Measurements from ENCODE around the gene NCOA7.
"Not testable (repeated sequence)": the region's sequence is repeated elsewhere in the genome, so short reads cannot be mapped to it uniquely, and the experiment has no call there.

NCOA7 gene

DNA sequence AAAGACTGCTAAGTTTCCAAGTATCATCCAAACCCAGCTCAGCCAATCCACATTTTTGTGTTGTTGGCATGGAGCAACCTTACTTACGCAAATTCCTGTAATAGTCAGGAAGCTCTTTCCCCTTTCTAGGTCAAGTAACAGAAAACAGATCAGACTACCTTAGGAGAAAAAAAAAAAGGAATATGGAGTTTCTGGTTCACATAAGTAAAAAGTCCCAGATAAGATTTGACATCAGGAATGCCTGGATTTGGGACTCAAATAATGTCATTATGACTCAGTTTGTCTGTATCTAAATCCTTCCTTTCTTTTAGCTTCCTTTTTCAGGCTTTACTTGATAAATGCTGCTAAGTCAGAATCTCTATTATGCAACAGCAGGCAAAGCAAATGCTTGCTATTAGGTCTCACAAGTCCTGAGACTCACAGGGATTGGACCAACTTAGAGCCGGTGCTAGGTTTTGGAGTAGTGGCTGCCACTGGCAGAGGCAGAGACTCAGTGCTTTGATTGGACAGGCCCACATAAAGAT is 44.5 kb downstream of the NCOA7 start:
- no peak for DNase-seq (ENCODE audit: low read depth in 2 of 2)

DNA sequence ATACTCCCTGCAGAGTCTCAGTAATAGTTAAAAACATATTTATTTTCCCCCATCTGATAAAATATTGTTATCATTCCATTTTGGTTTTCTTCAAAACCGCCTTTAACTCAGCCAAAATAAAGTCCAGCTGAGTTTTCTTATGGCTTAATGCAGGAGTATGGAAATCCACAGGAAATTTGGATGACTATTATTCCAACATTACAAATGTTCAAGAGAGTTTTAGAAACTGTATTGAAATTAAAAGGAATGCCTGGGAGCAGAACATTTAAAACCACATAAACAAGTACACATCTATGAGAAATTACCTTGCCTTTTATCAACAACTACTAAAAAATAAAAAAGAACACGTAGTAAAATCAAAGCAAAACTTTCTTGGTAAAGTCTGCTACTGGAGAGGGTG is 45.7 kb downstream of the NCOA7 start:
- DNase-seq (ENCODE audit: low read depth in 2 of 2), result no peak

DNA sequence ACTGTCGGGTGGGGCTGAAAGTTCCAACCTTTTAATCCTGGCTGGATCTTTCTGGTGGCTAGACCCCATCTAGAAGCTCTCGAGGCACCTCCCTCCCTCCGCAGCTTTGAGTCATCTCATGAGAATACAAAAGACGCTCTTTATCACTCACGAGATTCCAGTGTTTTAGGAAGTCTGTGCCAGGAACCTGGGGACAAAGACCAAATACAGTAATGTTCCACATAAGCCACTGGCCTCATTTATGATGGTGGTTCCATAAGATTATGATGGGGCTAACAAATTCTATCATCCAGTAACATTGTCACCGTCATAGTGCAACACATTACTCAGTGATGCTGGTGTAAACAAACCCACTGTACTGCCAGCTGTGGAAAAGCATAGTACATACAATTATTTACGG is 48.7 kb downstream of the NCOA7 start:
- no peak for DNase-seq (ENCODE audit: low read depth in 2 of 2)

DNA sequence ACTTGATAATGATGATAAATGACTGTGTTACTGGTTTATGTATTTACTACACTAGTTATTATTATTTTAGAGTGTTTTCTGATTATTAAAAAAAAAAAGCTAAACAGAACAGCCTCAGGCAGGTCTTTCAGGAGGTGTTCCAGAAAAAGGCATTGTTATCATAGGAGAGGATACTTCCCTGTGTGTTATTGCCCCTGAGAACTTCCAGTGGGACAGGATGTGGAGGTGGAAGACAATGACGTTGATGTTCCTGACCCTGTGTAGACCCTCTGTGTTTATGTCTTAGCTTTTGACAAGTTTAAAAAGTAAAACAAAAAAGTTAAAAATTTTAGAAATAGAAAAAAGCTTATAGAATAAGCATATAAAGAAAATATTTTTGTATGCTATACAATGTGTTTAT is 49.1 kb downstream of the NCOA7 start:
- DNase-seq (ENCODE audit: low read depth in 2 of 2), result no peak

DNA sequence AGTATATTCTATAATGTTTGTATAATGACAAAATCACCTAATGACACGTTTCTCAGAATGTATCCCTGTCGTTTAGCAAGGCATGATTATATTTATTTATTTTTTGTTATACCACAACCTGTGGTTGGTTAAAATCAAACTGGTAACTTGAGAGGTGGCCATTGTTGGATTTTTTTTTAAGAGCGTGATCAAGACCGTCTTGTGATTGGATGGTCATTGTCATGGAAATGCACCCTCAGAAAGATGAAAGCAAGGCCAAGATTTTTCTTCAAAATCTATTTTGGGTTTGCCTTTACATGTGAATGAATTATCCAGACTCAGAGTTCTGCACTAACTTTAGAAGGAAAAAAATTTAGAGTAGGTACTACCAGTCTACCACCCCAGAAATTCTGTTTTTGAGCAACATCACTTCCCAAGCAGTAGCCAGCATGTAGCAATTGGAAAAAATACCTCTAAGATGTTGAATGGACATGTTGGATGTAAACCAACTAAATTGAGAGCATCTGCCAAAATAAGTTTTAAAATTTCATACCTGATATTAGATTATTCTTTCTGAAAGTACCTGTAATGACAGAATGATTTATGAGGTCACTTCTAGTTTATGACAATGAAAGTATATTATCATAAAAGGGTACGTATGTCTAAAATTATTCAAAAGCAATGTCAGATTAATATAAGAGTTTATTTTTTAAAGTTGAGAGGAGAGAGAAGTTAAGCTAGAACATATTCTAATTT is 50.8 kb downstream of the NCOA7 start:
- DNase-seq (ENCODE audit: low read depth in 2 of 2), result no peak

DNA sequence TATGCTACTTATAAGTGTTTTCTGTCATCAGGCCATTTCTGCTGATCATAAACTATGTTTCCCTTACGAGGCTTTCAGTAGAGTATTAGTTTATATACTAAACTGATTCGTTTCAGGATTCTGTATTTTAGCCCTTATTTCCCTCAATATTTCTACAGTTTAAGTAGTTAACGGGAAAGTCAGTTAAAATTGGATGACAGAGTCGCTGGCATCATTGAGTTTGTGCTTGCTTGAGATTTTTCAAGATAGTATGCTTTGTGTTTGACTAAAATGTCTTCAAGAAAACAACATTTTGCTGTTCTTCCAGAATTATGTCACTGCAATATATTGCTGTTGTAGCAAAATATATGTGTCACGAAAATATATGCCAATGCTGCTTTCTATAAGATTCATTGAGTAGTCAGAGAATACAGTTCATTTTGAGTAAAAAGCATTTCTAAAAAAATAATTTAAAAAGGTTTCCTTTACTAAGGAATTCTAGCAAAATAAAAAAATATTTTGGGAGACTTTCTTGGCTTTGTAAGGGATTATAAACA is 51.4 kb downstream of the NCOA7 start:
- DNase-seq (ENCODE audit: low read depth in 2 of 2), result no peak

DNA sequence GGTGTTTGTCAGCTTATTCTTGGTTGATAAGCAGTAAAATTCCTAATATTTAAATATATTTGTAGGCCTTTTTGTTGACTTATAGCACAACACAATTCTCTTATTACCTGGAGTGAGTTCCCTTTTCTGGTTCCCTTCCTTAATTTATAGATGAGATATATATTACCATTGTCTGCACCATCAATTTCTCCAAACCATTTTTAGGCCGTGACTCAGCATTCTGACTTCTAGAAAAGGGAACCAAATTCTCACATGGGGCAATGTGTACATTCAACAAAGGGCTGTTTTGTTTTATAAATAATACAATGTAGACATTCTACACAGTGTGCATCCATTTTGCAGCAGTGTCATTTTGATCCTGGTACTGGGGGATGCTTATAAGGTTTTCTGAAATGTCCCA is 52.8 kb downstream of the NCOA7 start:
- DNase-seq (ENCODE audit: low read depth in 2 of 2), result no peak

DNA sequence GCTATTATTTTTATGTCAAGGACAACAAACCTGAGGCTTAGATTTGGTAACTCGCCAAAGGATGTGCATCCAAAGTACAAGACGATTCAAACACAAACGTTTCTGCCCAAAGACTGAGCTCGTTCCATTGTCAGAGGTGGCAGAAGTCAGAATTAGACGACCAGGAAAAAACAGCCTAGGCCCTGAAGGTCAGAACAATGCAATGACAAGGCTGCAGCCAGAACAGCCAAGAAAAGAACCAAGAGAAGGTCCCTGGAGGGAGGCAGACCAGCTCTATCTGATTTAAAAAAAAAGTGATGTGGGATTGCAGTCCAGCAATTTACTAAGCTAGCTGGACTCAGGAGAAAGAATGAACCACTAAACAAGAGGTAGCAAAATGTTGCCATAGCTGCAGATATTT is 54.2 kb downstream of the NCOA7 start:
- DNase-seq (ENCODE audit: low read depth in 2 of 2), result no peak

DNA sequence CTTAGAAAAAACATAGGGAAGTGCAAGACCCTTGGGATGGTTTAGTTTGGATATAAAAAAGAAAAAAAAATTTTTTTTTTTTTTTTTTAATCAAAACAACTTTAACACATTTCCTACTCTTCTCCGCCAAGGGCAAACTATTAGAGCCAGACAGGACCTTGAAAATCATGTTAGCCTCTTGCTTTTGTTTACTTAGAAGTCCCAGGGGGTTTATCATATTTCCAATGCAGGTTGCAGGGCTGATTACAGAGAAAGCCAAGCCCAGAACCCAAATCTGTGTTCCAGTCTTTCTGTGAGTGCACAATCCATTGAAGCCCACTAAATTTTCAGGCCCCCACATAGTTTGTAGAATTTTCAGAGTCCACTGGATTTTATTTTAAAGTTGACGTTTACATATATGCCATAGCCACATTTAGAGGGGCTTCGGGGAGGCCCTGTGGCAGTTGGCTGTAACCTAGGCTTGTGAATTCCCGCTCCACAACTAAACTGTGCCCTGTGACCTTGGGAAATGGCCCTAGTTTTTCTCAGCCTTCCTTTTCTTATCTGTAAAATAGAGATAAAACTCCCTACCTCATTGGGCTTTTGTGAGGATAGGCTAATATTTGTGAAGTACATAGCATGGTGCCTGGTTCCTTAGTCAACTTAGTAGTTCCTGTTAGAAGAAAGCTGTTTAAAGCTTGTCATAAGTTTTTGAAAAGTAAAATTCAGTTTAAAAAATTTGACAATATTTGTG is 55.7 kb downstream of the NCOA7 start:
- DNase-seq (ENCODE audit: low read depth in 2 of 2), result no peak

DNA sequence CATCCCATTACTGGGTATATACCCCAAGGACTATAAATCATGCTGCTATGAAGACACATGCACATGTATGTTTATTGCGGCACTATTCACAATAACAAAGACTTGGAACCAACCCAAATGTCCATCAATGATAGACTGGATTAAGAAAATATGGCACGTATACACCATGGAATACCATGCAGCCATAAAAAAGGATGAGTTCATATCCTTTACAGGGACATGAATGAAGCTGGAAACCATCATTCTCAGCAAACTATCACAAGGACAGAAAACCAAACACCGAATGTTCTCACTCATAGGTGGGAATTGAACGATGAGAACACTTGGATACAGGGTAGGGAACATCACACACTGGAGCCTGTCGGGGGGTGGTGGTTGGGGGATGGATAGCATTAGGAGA is 57.5 kb downstream of the NCOA7 start:
- DNase-seq (ENCODE audit: low read depth in 2 of 2), result not testable (repeated sequence)

DNA sequence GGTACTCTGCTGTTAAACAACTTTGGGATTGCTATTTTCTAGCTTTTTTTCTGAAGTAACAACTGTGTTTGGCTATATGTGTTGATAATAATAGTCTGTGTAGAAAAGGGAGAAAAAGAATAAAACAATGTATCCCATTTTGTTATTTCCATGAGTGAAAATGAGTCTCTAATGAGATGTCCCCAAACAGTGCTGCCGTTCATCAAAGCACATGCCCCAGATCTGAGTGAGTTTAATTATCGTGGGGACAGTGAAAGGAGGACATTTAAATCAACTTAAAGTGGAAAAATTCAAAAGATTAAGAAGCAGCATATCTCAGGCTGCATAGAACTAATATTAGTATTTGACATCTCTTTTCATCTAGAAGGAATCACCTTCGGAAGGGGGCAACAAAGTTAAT is 59.6 kb downstream of the NCOA7 start:
- DNase-seq (ENCODE audit: low read depth in 2 of 2), result no peak

DNA sequence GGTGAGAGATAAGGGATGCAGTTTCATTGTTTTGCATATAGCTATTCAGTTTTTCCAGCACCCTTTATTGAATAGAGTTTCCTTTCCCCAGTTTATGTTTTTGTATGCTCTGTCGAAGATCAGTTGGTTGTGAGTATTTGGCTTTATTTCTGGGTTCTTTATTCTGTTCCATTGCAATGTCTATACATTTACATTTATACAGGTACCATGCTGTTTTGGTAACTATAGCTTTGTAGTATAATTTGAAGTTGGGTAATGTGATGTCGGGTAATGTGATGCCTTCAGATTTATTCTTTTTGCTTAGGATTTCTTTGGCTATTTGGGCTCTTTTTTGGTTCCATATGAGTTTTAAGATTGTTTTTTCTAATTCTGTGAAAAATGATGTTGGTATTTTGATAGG is 61.8 kb downstream of the NCOA7 start:
- DNase-seq (ENCODE audit: low read depth in 2 of 2), result no peak

DNA sequence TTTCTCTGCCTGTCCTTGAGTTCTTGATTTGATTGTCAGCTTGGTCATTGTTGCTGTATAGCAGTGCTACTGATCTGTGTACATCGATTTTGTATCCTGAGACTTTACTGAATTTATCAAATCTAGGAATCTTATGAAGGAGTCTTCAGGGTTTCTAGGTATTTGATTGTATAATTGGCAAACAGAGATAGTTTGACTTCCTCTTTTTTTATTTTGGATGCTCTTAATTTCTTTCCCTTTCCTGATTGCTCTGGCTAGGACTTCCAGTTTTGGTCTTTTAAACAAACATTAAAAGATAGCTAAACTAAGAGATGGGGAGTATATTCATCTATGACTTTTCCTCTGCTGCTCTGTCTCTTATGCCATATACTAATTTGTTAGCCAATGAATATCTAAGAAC is 62.4 kb downstream of the NCOA7 start:
- no peak for DNase-seq (ENCODE audit: low read depth in 2 of 2)

DNA sequence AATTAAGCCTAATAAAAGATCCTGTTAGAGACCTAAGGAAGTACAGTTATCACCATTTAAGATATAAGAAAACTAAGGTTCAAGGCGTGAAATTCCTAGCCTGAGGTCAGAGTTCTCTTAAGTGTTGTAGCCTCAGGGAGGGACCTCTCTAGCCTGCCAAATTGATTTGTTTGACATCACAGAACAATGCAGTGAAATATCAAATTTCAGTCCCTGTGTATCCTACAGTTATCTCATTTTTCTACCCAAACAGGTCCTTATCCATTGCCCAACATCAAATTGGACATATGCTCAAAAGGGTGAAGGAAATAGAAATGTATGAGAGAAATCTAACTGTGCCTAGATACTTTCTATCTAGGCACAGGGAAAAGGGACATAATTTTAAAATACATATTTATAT is 63.0 kb downstream of the NCOA7 start:
- no peak for DNase-seq (ENCODE audit: low read depth in 2 of 2)

DNA sequence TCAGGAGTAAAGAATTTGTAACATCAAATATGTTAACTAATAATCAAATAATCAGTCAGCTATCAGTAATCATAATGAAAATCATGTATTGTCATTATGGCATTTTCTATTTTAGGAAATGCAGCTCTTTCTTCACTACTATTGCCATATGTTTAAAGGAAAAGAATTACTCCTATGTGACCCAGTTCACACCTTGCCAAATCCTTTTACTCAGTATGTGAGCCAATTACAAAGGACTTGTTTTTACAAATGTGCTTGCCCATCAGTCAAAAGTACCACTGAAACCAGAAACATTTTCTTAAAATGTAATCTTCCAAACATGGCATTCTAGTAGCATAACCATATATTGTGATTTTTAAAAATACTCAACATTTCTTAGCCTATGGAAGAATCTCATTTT is 63.6 kb downstream of the NCOA7 start:
- no peak for DNase-seq (ENCODE audit: low read depth in 2 of 2)

DNA sequence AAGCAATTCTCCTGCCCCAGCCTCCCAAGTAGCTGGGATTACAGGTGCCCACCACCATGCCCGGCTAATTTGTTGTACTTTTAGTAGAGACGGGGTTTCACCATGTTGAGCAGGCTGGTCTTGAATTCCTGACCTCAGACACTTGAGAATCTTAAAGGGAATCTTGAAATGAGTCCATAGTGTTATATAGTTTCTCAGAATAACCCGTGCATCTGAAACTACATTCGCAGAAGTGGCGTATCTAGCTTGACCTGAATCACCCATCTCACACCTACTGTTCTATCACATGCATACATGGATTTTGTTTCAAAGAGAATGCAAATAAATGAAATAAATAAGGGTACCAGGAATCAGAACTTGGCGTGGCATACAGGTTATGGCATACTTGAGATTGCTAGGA is 65.0 kb downstream of the NCOA7 start:
- no peak for DNase-seq (ENCODE audit: low read depth in 2 of 2)

DNA sequence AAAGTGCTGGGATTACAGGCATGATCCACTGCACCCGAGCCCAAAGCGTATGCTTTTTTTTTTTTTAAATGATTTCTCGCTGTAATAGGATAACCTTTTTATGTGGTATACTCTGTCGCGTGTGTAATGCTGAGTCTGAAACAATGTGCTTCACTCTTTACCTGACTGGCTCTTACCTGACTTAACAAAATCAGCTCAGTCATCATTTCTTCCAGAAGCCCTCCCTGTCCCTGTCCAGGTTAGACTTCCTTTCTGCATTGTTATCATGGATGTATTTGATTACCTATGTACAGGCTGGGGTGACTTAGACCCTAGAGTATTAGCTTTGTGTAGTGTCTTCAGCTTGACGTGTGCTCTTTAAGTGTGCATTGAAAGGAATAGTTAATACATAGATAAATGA is 67.1 kb downstream of the NCOA7 start:
- no peak for DNase-seq (ENCODE audit: low read depth in 2 of 2)

DNA sequence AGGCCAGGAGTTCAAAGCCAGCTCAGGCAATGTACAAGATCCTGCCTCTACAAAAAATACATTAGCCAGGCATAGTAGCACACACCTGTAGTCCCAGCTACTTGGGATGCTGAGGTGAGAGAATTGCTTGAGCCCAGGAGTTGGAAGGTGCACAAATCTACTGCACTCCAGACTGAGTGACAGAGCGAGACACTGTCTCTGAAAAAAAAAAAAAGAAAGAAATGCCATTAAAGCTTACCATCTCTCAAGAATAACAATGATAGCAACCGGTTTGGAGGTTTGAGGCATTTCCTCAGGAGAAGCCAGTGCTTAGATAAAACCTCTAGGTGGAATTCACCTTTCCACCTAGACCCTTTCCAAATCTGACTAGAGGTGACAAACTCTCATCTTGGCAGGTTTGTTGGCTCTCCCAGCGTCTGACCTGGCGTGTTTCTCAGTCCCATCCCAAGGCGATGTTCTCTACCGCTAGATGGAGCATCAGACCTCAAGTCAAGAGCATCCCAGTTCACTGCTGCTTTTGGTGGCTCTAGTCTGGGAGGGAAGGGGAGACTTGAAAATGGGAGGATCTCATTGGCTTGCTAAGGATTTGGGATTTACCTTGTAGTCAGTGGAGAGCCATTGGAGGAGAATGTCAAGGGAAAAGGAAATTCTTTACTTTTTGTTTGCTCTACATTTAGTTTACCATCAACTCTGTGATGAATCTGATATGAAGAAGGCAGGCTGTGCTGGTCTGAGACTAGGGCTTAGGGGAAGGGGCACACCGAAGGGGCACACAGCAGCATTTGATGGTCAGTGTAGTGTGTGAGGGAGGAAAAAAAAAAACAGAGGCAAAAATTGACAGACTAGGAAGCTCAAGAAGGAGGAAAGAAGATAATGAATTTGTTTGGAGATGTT is 67.9 kb downstream of the NCOA7 start:
- no peak for DNase-seq (ENCODE audit: low read depth in 2 of 2)

DNA sequence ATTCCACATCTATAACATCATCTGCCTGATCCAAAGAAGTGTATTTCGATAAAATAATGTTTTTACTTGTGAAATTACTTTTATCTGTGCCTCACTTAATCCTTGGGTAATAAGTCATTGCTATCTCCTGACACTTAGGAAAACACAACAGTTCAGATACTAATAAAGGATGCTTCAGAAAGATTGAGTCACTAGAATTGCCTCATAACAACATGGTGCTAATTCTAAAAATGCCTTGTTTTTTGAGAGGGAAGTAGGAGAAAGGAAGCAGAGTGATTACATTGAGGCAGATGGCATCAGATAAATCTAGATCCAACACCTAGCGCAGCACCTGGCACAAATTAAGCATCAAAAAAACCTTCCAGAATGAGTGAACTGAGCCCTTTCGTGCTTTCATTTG is 69.0 kb downstream of the NCOA7 start:
- no peak for DNase-seq (ENCODE audit: low read depth in 2 of 2)

DNA sequence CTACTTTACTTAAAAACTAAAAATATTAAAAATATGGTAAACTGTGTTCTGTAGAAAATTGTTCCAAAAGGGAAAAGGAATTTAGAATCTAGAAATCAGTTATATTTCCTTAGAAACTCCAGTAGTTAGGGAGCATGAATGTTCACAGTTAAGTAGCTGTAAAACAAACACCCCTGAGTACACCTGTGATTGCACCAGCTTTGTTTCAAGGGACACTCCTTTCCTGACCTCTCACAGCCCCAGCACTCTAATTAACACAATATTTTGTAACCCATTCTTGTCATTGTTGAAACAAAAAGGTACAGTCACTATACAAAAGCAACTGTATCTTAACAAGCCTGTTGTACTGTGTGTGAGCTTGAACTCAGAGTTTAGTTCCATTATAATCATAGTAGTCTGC is 72.3 kb downstream of the NCOA7 start:
- no peak for DNase-seq (ENCODE audit: low read depth in 2 of 2)

DNA sequence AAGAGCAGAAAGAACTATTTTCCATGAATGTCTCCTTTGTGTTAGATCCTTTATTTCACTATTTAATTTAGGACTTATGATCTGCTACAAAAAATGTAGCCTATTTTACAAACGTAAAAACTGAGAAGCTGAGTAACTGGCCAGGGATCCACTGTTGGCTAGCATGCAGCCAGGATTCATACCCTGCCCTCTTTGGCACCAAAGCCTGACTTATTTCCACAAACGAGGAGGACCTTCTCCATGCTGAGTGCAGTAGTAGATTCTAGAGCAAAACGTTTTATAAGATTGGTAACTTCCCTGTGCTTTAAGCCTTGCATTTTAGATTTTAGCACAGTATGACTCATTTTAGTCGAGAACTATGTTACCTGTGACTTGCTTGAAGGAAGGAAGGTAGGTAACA is 74.3 kb downstream of the NCOA7 start:
- no peak for DNase-seq (ENCODE audit: low read depth in 2 of 2)

DNA sequence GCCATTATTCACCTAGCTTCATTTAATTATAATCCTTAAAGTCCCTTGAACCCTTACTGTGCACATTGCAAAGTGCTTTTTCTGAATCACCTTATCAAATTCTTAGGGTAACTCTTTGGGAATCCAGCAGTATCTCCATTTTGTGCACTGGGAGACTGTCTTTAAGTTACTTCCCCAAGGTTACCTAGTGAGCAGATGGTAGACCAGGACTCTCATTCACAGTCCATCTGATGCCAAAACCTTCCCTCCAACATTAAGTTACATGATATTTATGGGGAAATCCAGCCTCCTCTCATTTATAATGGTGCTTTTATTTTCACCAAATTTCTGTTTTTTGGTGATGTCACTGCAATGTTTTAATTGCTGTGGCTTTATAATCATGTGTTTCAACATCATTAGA is 75.7 kb downstream of the NCOA7 start:
- no peak for DNase-seq (ENCODE audit: low read depth in 2 of 2)
